ENCODE results near the gene TTC23.
A peak's percentile ranks its signal among the peaks of the same experiment; 100 is the strongest.

TTC23 gene

DNA sequence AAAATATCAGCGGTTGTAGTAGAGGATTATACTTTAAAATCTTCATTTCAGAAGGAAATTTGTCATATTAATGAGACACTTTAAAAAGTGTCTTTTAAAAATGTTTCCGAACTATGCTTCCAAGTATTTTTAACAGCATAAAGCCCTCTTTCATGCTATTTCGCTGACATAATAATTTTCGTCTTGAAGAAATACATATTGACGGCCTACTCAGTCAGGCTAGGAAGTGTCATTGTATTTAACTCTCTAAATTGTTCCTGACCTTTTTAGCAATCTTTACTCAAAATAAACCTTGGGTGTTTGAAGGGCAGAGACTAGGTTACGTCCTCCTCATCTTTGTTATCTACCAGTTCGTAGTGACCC, 1.1 kb upstream of the TTC23 start:
- TF ChIP-seq, protein P1, sequence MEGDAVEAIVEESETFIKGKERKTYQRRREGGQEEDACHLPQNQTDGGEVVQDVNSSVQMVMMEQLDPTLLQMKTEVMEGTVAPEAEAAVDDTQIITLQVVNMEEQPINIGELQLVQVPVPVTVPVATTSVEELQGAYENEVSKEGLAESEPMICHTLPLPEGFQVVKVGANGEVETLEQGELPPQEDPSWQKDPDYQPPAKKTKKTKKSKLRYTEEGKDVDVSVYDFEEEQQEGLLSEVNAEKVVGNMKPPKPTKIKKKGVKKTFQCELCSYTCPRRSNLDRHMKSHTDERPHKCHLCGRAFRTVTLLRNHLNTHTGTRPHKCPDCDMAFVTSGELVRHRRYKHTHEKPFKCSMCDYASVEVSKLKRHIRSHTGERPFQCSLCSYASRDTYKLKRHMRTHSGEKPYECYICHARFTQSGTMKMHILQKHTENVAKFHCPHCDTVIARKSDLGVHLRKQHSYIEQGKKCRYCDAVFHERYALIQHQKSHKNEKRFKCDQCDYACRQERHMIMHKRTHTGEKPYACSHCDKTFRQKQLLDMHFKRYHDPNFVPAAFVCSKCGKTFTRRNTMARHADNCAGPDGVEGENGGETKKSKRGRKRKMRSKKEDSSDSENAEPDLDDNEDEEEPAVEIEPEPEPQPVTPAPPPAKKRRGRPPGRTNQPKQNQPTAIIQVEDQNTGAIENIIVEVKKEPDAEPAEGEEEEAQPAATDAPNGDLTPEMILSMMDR (conservative IDR thresholded peaks at IDR 0.05; ENCODE audit: low read depth, low read length), result no peak

DNA sequence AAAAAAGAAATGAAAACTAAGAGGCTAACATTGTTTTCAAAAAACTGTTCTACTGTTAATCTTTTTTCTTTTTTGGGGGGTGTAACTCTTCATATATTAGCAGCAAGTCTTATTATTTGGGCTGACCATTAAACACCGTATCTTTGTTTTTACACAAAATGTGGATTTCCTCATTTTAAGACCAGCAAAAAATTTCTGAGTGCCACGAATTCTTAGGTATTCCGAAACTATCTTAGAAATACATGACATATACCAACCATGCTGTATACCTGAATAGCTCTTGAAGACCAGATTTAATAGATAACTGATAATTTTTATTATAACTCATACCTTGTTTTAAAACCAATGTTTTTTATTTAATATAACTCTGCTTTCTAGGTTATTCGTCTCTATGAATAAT, 620 bp upstream of the TTC23 start:
- peak overlapping the region; percentile 90 for H3K4me3 ChIP-seq (ENCODE audit: low read length)
- no peak for DNase-seq (ENCODE audit: low read depth)

More for the DNA sequence above, 1.1 kb upstream of the TTC23 start:
- peak overlapping the region; percentile 90 for H3K4me3 ChIP-seq (ENCODE audit: low read length)
- no peak for DNase-seq (ENCODE audit: low read depth)

DNA sequence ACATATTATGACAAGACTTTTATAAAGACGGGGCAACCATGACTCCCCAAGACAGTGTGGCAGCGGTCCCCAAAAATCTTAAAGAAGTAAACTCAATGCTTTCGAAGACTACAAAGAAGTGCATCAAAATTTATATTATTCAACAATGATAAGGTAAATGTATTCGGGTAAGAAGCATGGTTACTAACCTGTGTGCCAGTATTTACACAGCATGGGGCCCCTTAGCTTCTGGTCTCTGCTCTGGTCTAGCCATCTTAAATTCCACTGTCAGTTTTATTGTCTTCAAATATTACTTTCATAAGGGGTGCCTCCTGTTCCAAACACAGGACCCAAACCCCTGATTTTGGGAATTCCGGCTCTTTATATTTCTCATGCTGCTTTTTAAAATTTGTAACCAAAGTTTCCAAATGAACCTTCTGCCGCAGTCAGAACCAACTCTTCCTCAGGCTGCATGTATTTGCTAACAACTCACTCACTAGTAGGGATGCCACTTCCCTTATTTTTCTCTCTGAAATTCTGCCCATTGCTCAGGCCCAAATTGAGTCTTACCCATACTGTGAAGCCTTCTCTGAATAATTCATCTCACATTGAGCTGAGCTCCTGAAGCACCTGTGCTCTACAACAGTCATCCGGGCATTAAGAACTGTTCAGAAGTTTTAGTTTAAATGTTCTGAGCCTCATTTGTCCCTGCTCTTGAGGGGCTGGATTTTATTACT, 1.2 kb downstream of the TTC23 start:
- DNase-seq (ENCODE audit: low read depth), result no peak

More for the DNA sequence above, 620 bp upstream of the TTC23 start:
- TF ChIP-seq, protein P1 (conservative IDR thresholded peaks at IDR 0.05; ENCODE audit: low read depth, low read length), result no peak

DNA sequence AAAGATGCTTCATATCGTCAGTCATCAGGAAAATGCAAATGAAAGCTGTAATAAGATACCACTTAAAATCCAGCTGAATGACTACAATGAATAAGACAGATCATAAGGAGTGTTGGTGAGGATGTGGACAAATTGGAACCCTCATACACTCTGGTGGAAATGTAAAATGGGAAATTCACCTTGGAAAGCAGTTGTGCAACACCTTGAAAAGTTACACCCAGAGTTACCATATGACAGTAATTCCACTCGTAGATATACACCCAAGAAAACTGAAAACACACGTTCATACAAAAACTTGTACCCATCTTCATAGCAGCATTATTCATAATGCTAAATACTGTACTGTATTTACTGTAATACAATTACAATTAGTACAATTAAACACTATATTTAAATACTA, 2.3 kb downstream of the TTC23 start:
- no peak for DNase-seq (ENCODE audit: low read depth)
- no peak overlapping the region for H3K4me3 ChIP-seq (ENCODE audit: low read length)
- TF ChIP-seq, protein P1 (conservative IDR thresholded peaks at IDR 0.05; ENCODE audit: low read depth, low read length), result no peak

More for the DNA sequence above, 1.2 kb downstream of the TTC23 start:
- TF ChIP-seq, protein P1 (conservative IDR thresholded peaks at IDR 0.05; ENCODE audit: low read depth, low read length), result no peak
- H3K4me3 ChIP-seq (ENCODE audit: low read length), result peak overlapping the region; percentile 90

DNA sequence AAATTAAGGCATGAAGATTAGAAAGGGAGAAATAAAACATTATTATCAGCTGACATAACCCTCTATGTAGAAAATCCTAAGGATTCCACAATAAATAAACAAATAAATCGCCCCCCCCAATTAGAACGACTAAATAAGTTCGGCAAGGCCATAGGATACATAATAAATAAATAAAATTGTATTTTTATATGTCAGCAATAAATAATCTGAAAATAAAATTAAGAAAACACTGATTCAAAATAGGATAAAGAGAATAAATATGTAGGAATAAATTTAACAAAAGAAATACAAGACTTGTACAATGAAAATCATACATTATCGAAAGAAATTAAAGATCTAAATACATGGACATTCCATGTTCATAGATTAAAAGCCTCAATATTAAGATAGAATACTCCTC, 5.1 kb downstream of the TTC23 start:
- no peak for DNase-seq (ENCODE audit: low read depth)
- TF ChIP-seq, protein P1 (conservative IDR thresholded peaks at IDR 0.05; ENCODE audit: low read depth, low read length), result no peak
- H3K4me3 ChIP-seq (ENCODE audit: low read length), result no peak overlapping the region

DNA sequence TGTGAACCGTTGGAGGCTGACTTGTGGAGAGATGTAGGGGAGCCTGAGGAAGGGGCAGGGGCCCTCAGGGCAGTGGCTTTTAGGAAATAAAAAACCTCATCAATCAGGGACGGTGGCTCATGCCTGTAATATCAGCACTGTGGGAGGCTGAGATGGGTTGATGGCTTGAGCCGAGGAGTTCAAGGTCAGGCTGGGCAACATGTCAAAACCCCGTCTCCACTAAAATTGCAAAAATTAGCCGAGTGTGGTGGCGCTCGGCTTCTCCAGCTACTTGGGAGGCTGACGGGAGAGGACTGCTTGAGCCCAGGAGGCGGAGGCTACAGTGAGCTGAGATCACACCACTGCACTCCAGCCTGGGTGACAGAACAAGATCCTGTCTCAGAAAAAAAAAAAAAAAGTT, 7.6 kb downstream of the TTC23 start:
- no peak overlapping the region for H3K4me3 ChIP-seq (ENCODE audit: low read length)
- TF ChIP-seq, protein P1 (conservative IDR thresholded peaks at IDR 0.05; ENCODE audit: low read depth, low read length), result no peak
- DNase-seq (ENCODE audit: low read depth), result no peak

DNA sequence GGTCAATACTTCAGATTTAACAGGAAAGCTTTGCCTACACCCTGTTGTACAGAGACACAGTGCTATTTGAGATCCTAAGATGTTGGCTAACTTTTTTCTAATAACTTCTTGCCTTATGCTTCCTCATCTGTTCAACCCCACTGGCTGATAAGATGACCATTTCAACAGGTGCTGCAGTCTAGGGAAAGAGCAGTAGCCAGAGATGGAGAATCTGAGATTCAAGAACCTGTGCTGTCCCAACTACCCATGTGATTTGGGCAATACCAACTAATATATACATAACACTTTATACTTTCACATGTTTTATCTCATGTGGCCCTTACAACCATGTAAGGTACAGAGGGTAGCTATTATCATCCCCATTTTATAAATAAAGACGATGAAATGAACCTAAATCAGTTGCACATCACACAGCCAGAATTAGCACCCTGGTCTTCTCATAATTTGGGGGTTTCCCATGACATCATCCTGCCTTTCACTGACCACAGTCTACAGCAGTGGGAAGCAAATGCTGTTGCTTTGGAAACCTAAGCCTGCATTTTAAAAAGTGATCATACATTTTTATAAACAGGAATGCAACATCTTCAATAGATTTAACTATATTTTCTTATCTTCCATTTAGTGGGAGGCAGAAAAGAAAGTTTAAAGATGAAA, 9.7 kb downstream of the TTC23 start:
- DNase-seq (ENCODE audit: low read depth), result no peak
- H3K4me3 ChIP-seq (ENCODE audit: low read length), result no peak overlapping the region
- TF ChIP-seq, protein P1 (conservative IDR thresholded peaks at IDR 0.05; ENCODE audit: low read depth, low read length), result no peak
